ENCODE results near the gene LGALS3BP.

Gene LGALS3BP

DNA sequence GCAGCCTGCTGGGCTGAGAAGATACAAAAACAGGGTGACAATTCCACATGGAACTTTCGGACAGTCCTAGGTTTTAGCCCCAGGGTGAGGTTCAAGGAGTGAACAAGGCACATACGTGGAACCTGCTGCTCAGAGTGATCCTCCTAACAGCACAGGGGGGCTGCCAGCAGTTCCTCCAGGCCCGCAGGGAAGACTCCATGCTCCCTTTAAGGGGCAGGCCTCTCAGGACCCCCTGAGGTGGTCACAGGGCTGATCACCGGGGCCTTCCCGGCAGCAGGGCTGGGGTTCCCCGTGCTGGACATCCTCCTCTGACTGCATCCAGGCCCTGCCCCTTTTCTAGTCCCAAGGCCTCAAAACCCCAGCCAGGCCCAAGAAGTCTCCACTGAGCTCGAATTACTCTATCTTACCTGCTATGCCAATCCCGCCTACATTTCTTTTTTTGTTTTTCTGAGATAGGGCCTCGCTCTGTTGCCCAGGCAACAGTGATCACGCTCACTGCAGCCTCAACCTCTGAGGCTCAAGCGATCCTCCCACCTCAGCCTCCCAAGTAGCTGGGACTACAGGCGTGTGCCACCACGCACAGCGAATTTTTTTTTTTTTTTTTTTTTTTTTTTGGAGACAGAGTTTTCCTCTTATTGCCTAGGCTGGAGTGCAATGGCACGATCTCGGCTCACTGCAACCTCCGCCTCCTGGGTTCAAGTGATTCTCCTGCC, 19.5 kb upstream of the LGALS3BP start:
- DNase-seq, result no peak

DNA sequence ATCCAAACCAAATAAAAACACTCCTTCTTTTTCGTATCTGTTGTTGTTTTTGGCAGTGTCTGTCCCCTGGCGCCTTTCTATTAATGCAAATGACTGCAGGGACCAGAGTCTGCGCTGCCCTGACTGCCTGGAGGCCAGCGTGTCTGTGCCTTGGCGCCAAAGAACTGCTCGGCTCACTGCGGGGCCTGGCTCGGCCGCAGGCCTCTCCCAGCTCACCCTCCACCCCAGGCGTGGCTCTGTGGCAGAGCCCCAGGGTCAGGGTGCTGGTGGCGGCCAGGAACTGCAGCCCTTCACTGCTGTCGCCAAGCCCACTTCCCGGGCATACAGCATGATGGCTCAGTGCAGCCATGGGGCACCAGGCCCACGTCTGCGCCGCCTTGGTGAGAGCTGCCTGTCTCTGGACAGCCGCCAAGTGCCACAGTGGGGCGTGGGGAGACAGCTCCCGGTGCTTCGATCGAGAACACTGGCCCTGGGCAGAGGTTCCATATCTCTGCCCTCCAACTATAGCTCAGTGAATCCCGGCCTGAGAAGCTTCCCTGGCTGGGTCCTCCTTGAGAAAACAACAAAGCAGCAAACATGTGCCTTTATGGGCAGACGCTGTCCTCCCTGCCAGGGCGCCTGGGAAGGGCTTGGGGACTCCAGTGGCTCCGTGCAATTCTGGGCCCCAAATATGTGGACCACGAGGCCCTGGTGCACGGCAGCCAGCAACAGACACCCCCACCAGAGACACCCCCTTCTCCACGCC, 18.8 kb upstream of the LGALS3BP start:
- no peak for DNase-seq

DNA sequence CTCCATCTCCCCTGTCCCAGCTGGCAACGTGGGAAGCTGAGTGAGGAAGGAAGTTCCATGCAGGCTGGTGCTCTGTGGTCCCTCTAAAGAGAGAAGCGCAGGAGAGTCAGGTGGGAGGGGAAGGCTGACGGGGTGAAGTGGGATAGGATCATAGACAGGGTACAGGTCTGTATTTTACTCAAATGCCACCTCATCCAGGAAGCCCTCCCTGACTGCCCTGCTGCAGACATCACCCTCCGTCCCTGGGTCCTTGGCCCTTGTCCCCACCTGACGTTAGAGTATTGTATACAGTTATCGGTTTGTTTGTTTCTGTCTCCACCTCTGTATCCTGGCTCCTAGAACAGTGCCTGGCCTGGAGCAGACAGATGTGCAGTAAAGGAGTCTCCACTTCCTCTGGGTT, 18.2 kb upstream of the LGALS3BP start:
- no peak for DNase-seq

DNA sequence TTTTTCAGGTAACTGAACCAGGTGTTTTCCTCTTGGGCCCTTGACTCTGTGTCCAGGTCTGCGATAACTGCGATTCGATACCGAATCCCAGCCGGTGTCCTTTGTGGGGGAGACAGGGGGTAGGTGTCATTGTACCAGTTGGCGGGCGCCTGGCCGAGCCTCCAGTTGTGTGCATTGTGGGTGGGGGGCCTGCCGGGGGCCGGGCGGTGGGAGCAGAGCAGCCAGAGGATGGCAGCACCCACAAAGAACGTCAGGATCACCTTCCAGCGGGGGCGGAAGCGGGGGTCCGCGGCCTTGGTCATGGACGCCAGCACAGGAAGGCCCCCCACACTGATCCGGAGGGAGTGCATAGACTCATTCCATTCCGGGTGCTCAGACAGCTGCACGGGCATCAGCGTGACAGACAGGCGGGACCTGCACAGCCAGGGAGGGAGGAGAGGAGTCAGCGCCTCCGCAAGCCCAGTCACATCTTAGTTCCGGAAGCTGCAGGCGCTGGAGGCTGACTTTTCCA, 17.6 kb upstream of the LGALS3BP start:
- no peak for DNase-seq

DNA sequence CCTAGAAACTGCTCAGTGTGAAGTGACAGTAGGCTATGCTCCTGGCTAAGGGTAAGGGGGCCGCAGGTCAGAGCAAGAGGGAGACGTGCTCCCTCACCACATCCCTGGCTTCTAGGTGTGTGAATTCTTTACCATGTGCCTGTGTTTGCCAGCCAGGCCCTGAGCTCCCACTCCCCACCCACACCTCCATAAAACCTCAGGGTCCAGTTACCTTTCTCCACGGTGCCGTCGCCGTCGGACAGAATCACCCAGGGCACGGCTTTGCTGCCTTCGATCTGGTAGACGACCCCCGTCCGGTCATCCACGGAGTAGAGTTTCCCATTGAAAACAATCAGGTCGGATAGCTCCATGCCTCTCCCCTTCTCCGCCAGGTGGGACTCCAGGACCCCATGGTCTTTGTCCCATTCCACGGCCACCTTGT, 17.1 kb upstream of the LGALS3BP start:
- no peak for DNase-seq

DNA sequence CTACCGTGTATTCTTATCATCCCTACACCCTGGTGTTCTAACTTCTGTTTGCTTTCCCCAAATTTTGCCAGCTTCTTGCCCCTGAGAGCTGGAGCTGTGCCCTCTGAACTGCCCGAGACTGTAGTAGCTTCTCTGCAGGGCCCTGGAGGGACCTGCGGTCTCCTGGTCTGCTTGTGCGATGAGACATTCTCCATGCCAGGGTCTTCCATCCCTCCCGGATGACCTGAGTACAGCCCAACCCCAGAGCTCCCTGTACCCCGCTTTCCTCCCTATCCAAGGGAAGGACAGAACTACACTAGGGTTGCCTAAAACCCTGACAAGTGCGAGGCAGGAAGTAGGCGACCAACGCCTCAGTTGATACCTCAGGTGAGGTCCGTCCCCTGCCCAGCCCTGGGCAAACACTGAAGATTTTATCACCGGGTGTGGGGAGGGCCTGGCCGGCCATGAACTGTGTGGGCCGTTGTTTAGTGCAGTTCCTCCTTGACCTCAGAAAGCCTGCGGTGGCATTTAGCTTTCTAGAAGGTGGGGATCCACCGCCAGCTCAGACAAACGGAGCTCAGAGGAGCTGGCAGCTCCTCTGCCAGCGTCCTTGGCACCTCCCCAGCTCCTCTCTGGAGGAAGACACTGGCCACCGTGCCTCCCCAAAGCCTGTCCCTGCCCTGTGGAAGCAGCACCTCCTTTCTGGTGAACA, 16.2 kb upstream of the LGALS3BP start:
- no peak for DNase-seq

DNA sequence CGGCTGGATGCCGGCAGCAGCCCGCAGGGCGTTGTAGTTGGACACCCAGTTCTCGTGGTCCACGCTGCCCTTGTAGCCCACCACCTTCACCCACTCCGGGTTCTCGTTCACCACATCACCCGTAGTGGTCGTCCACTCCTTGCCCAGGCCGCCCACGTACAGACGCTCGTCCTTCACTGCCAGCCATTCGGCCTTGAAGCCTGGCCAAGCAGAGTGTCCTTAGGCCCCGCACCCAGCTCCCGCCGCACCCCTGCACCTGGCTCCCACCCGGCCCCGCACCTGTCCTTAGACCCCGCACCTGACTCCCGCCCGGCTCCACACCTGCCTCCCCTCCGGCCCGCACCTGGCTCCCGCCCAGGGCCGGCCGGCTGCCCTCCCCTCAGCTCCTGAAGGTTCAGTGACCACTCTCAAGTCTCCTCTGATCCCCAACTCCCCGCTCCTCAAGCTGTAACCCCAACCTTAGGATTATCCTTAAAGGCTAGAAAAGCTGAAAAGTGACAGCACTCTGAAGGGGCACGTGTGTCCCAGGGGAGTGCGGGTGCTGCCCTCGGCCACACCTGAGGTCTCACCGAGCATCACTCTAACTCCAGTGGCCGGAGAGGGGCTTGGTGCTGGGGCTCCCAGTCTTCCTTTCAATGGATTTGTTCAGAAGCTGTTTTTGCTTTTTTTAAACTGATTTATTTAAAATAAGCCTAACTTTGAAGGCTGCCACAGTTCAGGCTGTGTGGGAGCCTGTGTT, 15.5 kb upstream of the LGALS3BP start:
- DNase-seq, result no peak

DNA sequence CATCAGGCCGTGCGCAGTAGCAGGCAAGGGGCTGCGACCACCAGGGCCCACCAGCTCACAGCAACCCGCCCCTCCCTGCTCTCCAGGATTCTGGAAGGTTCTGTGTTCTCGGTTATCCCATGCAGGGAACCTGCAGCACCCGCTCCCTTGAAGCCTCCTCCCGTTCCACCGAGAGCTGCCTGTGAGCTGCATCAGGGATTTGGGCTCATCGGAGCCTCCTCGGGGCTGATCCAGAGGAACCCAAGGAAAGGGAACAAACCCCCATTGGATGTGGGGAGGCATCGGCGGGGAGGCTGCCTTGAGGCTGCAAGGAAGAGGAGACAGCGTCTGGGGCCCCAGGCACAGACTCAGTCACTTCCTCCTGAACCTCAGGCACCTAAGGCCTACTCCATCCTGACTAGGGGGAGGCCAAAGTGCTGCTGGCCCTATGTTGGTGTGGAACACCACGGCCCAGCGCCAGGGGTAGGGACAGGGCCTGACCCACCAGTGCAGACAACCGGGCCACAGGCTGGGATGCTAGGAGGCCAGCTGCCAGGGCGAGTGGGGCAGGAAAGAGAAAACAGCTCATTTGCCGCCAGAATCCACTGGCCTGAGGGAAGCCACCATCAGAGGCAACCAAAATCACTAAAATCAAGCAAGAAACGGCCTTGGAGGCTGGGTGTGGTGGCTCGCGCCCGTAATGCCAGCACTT, 14.4 kb upstream of the LGALS3BP start:
- no peak for DNase-seq

DNA sequence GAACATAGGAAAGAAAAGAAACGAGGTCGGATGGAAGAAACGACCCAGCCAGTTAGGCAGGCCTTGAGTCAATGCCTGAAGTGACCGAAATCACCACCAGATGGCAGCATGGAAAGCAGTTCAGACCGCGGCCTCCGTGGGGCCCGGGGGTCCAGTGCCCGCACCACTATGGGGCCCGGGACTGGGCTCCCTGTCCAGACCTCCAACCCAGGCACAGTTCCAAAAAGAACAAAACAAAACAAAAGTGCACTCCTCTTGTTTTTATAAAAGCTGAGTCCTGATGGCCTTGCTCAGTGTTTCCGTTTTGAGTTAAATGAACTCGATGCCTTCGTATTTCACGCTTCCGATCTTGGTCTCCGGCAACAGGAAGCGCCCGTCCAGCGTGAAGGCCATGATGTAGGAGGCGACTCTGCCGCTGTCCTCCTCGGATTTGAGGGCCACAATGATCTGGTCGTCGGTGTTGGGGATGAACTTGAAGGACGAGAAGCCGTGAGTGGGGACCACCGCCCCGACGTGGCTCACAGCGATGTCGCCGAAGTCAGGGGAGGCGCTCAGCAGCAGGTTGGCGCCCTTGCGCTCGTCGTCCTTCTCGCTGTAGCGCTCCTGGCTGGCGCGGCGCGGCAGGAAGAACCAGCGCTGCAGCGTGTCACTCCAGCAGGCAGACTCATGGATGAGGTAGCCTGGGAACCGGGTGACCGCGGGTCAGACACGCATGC, 13.7 kb upstream of the LGALS3BP start:
- peak; percentile 45 for DNase-seq

DNA sequence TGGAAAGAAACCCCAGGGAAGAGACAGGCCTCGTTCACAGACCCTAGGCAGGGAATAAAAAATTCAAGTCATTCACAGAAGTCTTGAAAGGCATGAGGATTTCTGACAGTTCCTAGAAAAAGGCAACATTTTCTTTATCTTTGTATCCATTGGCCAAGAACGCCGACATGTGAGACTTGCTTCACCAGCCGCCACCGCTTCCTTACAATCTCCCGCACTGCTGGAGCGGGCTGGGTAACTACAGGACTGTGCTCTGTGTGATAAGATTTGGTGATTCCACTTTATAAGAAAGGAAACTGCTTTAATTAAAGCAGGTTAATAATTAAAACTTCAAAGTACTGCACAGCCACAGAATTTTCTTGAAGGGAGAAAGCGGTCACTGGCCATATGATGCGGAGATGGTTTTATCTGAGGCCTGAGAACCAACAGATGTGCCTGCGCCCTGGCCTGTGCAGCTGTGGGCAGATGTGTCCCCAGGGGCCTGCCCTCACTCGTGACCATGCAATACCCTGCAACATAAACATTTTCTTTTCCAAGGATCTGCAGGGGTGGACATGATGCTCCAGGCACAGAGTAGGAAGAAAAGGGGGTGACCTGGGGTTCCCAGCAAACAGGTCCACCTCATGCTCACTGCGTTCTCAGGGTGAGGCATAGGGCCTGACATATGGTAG, 13.0 kb upstream of the LGALS3BP start:
- DNase-seq, result no peak

DNA sequence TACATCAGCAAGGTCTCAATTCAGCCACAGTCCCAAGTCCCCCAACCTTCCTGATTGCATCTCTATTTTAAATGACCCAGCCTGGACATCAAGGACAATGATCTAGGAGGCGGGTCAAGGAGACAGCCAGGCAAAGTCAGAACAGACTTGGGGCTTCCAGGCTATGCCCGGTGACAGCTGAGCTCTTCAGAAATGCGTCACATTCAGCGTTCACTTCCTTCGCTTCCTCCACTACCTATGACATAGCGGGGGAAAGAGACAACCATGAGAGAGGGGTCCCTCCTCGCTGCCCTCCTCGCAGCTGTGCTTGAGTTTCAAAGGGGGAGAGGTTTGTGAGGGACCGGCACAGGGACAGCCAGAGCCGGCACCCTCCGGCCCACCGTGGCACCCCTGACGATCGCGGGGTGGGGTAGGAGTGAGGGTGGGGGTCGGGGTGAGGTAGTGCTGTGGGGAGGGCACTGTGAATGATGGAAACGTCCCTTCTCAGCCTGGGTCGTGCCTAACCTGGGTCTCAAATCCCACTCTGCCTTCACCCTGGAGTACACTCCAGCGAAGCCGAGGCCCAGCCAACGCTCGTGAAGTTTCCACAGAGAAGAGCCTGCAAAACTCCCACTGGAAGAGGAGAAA, 12.3 kb upstream of the LGALS3BP start:
- DNase-seq, result no peak

DNA sequence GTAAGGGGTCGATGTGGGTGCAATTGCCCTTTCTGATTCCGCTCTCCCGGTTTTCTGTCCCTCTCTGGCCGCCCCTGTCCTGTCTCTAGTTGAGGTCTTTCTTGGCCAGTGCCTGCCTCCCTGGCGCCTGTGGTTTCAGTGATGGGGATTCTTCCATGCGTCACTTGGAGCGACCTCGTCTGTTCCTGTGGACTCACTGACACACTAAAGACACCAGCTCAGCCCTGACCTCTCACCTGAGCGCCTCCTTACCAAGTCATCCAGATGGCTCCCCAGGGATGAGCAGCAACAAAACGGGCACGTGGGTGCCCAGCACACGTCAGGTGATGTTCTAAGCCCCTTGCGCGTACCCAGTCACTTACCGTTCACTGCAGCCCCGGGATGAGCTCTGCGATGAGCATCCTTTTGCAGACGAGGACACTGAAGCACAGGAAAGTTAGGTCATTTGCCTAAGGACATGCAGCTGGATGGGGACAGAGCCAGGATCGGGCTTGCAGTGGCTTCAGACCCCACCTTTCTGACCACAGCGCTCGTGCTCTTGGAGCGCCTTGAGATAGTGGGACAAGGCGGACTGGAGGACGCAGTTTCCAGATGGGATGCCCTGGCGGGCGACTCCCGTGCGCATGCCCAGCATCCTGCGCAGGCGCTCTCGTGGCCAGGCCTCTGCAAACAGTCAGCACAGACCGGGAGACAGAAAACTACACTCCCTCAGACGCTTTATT, 11.5 kb upstream of the LGALS3BP start:
- DNase-seq, result no peak

DNA sequence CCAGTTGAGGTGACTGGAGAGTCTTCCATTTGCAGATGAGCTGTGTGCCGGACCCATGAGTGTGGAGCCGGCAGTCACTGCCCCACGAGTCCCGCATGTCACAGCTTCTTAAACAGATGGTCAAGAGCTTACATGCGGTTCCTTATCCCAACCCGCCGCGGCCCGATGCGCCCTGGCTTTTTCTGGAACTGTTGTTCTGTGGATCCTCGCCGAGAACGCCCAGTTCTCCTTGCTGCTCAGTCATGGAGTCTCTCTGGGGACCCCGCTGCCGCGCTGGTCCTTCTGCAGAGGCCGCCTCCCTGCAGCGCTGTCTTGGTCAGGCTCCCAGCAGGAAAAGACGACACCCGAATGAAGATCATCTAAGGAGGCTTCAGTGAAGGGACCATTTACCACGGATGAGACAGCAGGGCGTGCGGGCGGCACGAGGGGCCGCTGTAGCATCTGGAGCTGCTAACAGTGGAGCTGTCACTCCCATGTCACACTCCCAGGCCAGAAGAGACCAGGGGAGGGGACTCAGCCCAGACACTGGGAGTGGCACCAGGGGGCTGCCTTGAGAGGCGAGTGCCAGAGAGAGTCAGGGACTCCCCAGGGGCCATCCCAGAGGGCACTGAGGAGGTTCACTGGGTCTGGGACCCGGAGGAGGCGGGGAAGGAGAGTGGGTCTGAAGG, 10.8 kb upstream of the LGALS3BP start:
- DNase-seq, result no peak

DNA sequence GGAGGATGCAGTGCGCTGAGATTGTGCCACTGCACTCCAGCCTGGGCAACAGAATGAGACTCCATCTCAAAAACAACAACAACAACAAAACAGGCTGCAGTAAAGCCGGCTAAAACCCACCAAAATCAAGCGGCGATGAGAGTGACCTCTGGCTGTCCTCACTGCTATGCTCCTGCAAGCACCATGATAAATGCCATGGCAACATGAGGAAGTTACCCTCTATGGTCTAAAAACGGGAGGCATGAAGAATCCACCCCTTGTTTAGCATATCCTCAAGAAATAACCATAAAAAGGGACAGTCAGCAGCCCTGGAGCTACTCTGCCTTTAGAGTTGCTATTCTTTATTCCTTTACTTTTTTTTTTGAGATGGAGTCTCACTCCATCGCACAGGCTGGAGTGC, 8.4 kb upstream of the LGALS3BP start:
- DNase-seq, result no peak

DNA sequence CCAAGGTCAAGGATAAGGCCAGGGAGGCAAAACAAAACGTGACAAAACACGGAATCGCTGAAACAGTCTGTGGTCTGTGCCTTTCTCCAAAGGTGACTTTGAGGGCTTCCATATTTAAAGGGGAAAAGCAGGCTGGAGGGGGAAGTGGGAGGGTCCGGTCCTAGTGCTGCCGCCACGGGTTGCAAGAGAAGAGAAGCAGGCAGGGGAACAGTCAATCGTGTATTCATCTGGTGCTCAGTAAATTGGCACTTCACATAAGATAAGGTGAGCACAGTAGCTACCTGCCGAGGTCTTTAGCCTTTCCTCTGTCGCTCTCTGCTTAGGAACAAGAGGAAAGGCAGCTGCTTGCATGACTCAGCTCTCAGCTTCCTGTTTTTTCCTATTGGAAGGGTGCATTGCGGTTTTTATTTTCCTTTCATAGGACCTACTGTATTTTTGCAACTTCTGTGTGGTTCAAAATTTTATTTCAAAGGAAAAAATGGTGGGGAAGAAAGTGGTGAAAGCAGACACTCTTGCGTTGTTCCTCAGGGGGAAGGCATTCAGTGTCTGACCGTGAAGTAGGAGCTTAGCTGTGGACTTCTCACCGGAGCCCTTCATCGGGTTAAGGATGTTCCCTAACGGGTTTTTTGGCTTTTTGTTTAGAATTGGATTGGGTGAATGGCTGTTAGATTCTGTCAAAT, 7.1 kb upstream of the LGALS3BP start:
- peak; percentile 53 for DNase-seq

DNA sequence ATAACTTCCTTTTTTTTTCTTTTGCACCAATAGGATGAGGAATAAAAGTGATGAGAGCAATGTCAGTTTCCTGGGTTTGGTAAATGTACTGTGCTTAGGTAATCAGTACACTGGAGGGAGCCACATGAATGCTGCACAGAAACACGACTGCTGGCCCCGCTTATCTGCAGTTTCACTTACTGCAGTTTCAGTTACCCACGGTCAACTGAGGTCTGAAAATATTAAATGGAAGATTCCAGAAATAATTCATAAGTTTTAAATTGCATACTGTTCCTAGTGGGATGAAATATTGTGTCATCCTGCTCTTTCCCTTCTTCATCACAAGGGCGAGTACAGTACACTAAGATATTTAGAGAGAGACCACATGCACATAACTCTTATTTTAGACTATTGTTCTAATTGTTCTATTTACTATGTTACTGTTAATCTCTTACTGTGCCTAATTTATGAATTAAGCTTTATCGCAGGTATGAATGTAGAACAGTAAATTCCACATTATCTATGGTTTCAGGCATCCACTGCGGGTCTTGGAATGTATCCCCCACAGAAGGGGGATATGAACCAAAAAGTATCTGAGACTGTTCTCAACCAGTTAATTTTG, 6.4 kb upstream of the LGALS3BP start:
- DNase-seq, result no peak

DNA sequence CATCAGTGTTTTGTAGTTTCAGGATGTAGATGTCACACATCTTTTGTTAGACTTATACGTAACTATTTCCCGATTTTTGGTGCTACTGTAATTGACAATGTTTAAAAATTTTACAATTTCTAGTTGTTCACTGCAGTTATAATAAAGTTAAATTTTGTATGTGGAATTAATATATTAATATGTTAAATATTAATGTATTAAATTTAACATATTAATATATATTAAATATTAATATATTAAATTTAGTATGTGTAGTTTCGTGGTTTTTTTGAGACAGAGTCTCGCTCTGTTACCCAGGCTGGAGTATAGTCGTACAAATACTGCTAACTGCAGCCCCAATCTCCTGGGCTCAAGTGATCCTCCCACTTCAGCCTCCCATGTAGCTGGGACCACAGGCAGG, 5.7 kb upstream of the LGALS3BP start:
- no peak for DNase-seq
